GM23338 (cell line): ENCODE data around the gene CTSC. TPM values are rescaled to one million over a fixed set of nuclear protein-coding genes. Genes with fewer than 3 reads are reported as not detected.

Experiments
- ATAC-seq: fragments of 200-7000 bp; cut with Tn5 transposase; 3 replicates; pipeline ENCODE4 v1.9.1; 2020
- DNase-seq: peaks from one replicate; pipeline ENCODE4 v3.0.0-alpha.2; 2015; ENCODE audit warnings: low spot score
- H2AFZ ChIP-seq: fragments of 200-600 bp; sonication (generic); 2 replicates; pipeline ENCODE4 v1.8.0; 2016; ENCODE audit warnings: antibody characterized with exemption, mild to moderate bottlenecking, moderate library complexity
- H3F3A ChIP-seq: fragments of 200-600 bp; sonication (generic); replicated peaks from 2 replicates; pipeline ENCODE4 v1.8.0; 2017; ENCODE audit warnings: antibody characterized with exemption, mixed run types, low read depth
- H3K27ac ChIP-seq: fragments of 200-600 bp; sonication (generic); 2 replicates; pipeline ENCODE4 v1.6.1; 2016; ENCODE audit warnings: low read depth
- H3K27me3 ChIP-seq: fragments of 200-600 bp; sonication (generic); 2 replicates; pipeline ENCODE4 v1.8.0; 2016; ENCODE audit warnings: mild to moderate bottlenecking, mixed run types, moderate library complexity; ENCODE audit not compliant: insufficient read depth
- H3K36me3 ChIP-seq: fragments of 200-600 bp; sonication (generic); 2 replicates; pipeline ENCODE4 v1.8.0; 2016; ENCODE audit warnings: mild to moderate bottlenecking; ENCODE audit not compliant: insufficient read depth
- H3K4me1 ChIP-seq: fragments of 200-600 bp; sonication (generic); 2 replicates; pipeline ENCODE4 v1.8.0; 2016; ENCODE audit warnings: mild to moderate bottlenecking, moderate library complexity; ENCODE audit not compliant: insufficient read depth
- H3K4me2 ChIP-seq: fragments of 200-600 bp; sonication (generic); 2 replicates; pipeline ENCODE4 v1.7.1; 2017; ENCODE audit warnings: mixed run types
- H3K4me3 ChIP-seq: fragments of 200-600 bp; sonication (generic); 2 replicates; pipeline ENCODE4 v1.6.1; 2016; ENCODE audit warnings: mixed run types
- H3K79me2 ChIP-seq: fragments of 200-600 bp; sonication (generic); replicated peaks from 2 replicates; pipeline ENCODE4 v1.8.0; 2017; ENCODE audit warnings: mild to moderate bottlenecking; ENCODE audit not compliant: insufficient read depth
- H3K9me2 ChIP-seq: fragments of 200-600 bp; sonication (generic); 2 replicates; pipeline ENCODE4 v1.8.0; 2017; ENCODE audit not compliant: insufficient read depth
- H4K20me1 ChIP-seq: fragments of 200-600 bp; sonication (generic); replicated peaks from 2 replicates; pipeline ENCODE4 v1.8.0; 2017; ENCODE audit warnings: mild to moderate bottlenecking; ENCODE audit not compliant: insufficient read depth
- H3K27ac Mint-ChIP-seq: 2 replicates; pipeline ENCODE4 v1.8.0; 2020; ENCODE audit warnings: inconsistent platforms, mild to moderate bottlenecking, moderate library complexity, mixed read lengths
- H3K27me3 Mint-ChIP-seq: 3 replicates; pipeline ENCODE4 v1.8.0; 2022; ENCODE audit warnings: low read depth, mild to moderate bottlenecking, moderate library complexity, mixed read lengths, inconsistent platforms; ENCODE audit not compliant: insufficient read depth, poor library complexity
- H3K36me3 Mint-ChIP-seq: 3 replicates; pipeline ENCODE4 v1.8.0; 2021; ENCODE audit warnings: low read depth, mild to moderate bottlenecking, inconsistent platforms, moderate library complexity, mixed read lengths
- H3K4me1 Mint-ChIP-seq: 3 replicates; pipeline ENCODE4 v1.8.0; 2020; ENCODE audit warnings: mild to moderate bottlenecking, inconsistent platforms, mixed read lengths
- H3K4me3 Mint-ChIP-seq: 3 replicates; pipeline ENCODE4 v1.8.0; 2021; ENCODE audit warnings: moderate library complexity, mild to moderate bottlenecking, inconsistent platforms, mixed read lengths
- H3K9me3 Mint-ChIP-seq: 3 replicates; pipeline ENCODE4 v1.8.0; 2020; ENCODE audit warnings: moderate library complexity, mild to moderate bottlenecking, inconsistent platforms, mixed read lengths
- CREB1 ChIP-seq: fragments of 250-450 bp; sonication (Bioruptor Pico); IDR thresholded peaks from 2 replicates; pipeline ENCODE4 v1.5.0; 2020; ENCODE audit warnings: low read depth, mild to moderate bottlenecking, moderate library complexity
- EZH2 ChIP-seq: fragments of 200-600 bp; sonication (generic); IDR thresholded peaks from one replicate; pipeline ENCODE4 v1.8.0; 2017; ENCODE audit warnings: antibody characterized with exemption, mild to moderate bottlenecking, low read depth; ENCODE audit not compliant: unreplicated experiment
- EZH2phosphoT487 ChIP-seq: fragments of 200-600 bp; sonication (generic); IDR thresholded peaks from one replicate; pipeline ENCODE4 v1.8.1; 2018; ENCODE audit warnings: antibody characterized with exemption; ENCODE audit not compliant: unreplicated experiment
- NANOG ChIP-seq: IDR thresholded peaks from 2 replicates; pipeline ENCODE4 v1.6.1; 2016; ENCODE audit warnings: antibody characterized with exemption, borderline replicate concordance
- POLR2AphosphoS5 ChIP-seq: IDR thresholded peaks from 2 replicates; pipeline ENCODE4 v1.6.1; 2016; ENCODE audit warnings: antibody characterized with exemption, low read depth
- STAT1 ChIP-seq: IDR thresholded peaks from one replicate; pipeline ENCODE4 v1.6.1; 2016; ENCODE audit warnings: antibody characterized with exemption; ENCODE audit not compliant: unreplicated experiment
- ZNF114 ChIP-seq: fragments of 250-450 bp; sonication (Bioruptor Pico); IDR thresholded peaks from 2 replicates; pipeline ENCODE4 v1.5.0; 2020; ENCODE audit warnings: mild to moderate bottlenecking, moderate library complexity
- ZNF331 ChIP-seq: fragments of 250-450 bp; sonication (Bioruptor Pico); IDR thresholded peaks from 2 replicates; pipeline ENCODE4 v1.5.0; 2020; ENCODE audit warnings: low read depth, mild to moderate bottlenecking, moderate library complexity
- polyA plus RNA-seq: library from polyadenylated mRNA; unstranded; fragments of >200 nt; fragmentation: Nextera tagmentation; extraction: Ambion mirVana; gene quantifications from 2 replicates; pipeline ENCODE4 v1.2.1, GENCODE V29; 2016
- total RNA-seq: library from RNA; depleted of rRNA; stranded (reverse); fragments of >200 nt; shearing (Covaris generic); gene quantifications from 2 replicates; pipeline ENCODE4 v1.2.3, GENCODE V29; 2014
- TF ChIP-seq, protein P1 (sequence below): IDR thresholded peaks from one replicate; pipeline ENCODE4 v1.6.1; 2018; ENCODE audit warnings: antibody characterized with exemption; ENCODE audit not compliant: unreplicated experiment
- TF ChIP-seq, protein P2 (sequence below), 2 experiments: fragments of 200-600 bp in 1 of 2; sonication (generic) in 1 of 2; conservative IDR thresholded peaks; 2 replicates each; pipeline versions ENCODE4 v1.5.1 to v1.6.1; 2016 to 2017; ENCODE audit warnings: antibody characterized with exemption in 2 of 2, low read depth in 2 of 2, mild to moderate bottlenecking in 2 of 2, moderate library complexity in 1 of 2
- TF ChIP-seq, protein P3 (sequence below): fragments of 250-450 bp; sonication (Bioruptor Pico); IDR thresholded peaks from 2 replicates; pipeline ENCODE4 v1.5.0; 2020; ENCODE audit warnings: mild to moderate bottlenecking, moderate library complexity

The CTSC gene
- total and polyA plus RNA-seq, 2 experiments from 2014 or later, result 408 to 444 TPM

DNA sequence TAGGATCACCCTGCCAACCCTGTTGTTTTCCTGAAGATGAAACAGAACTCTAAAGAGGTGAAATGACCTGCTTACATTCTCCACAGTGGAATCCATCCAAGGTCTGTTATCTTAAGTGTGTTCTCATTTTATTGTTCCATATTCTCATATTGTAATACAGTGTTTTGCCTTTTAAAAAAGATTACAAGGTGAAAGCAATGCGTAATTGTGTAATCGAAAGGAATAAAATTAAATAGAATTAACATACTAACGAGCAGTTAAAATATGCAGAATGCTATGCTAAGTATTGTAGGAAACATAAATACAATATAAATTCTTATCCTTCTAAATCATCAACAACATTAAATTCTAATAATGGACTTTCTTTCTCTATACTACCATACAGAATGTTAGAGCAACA is 41.6 kb upstream of the CTSC start:
- TF ChIP-seq ZNF114 (CRISPR knock-in tag) (no peak), NANOG (no peak)
- TF ChIP-seq, protein P1, sequence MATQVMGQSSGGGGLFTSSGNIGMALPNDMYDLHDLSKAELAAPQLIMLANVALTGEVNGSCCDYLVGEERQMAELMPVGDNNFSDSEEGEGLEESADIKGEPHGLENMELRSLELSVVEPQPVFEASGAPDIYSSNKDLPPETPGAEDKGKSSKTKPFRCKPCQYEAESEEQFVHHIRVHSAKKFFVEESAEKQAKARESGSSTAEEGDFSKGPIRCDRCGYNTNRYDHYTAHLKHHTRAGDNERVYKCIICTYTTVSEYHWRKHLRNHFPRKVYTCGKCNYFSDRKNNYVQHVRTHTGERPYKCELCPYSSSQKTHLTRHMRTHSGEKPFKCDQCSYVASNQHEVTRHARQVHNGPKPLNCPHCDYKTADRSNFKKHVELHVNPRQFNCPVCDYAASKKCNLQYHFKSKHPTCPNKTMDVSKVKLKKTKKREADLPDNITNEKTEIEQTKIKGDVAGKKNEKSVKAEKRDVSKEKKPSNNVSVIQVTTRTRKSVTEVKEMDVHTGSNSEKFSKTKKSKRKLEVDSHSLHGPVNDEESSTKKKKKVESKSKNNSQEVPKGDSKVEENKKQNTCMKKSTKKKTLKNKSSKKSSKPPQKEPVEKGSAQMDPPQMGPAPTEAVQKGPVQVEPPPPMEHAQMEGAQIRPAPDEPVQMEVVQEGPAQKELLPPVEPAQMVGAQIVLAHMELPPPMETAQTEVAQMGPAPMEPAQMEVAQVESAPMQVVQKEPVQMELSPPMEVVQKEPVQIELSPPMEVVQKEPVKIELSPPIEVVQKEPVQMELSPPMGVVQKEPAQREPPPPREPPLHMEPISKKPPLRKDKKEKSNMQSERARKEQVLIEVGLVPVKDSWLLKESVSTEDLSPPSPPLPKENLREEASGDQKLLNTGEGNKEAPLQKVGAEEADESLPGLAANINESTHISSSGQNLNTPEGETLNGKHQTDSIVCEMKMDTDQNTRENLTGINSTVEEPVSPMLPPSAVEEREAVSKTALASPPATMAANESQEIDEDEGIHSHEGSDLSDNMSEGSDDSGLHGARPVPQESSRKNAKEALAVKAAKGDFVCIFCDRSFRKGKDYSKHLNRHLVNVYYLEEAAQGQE, result no peak
- TF ChIP-seq, protein P2, sequence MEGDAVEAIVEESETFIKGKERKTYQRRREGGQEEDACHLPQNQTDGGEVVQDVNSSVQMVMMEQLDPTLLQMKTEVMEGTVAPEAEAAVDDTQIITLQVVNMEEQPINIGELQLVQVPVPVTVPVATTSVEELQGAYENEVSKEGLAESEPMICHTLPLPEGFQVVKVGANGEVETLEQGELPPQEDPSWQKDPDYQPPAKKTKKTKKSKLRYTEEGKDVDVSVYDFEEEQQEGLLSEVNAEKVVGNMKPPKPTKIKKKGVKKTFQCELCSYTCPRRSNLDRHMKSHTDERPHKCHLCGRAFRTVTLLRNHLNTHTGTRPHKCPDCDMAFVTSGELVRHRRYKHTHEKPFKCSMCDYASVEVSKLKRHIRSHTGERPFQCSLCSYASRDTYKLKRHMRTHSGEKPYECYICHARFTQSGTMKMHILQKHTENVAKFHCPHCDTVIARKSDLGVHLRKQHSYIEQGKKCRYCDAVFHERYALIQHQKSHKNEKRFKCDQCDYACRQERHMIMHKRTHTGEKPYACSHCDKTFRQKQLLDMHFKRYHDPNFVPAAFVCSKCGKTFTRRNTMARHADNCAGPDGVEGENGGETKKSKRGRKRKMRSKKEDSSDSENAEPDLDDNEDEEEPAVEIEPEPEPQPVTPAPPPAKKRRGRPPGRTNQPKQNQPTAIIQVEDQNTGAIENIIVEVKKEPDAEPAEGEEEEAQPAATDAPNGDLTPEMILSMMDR (conservative IDR thresholded peaks at IDR 0.05; ENCODE audit: low read depth in 2 of 2), result no peak
- Histone ChIP-seq H3K4me3 (no peak overlapping the region), H2AFZ (no peak overlapping the region), H3K4me1 (peaks cover 37% of the 10 kb centered on the region), H3K9me2 (no peaks in the 10 kb centered on the region), H4K20me1 (no peaks in the 10 kb centered on the region), H3K36me3 (no peaks in the 10 kb centered on the region), H3K27me3 (no peaks in the 10 kb centered on the region), H3F3A (no peaks in the 10 kb centered on the region), H3K79me2 (no peaks in the 10 kb centered on the region), H3K27ac (no peak overlapping the region), H3K4me2 (no peak overlapping the region)
- ATAC-seq (no peak), DNase-seq (no peak)
- H3K27ac Mint-ChIP-seq, result no peak overlapping the region
- H3K36me3 Mint-ChIP-seq, result no peaks in the 10 kb centered on the region
- no peak overlapping the region for H3K4me3 Mint-ChIP-seq
- no peaks in the 10 kb centered on the region; the same call in 2 of the 3 replicates for H3K9me3 Mint-ChIP-seq
- peaks cover 6% of the 10 kb centered on the region for H3K27me3 Mint-ChIP-seq
- H3K4me1 Mint-ChIP-seq, result peaks cover 42% of the 10 kb centered on the region

DNA sequence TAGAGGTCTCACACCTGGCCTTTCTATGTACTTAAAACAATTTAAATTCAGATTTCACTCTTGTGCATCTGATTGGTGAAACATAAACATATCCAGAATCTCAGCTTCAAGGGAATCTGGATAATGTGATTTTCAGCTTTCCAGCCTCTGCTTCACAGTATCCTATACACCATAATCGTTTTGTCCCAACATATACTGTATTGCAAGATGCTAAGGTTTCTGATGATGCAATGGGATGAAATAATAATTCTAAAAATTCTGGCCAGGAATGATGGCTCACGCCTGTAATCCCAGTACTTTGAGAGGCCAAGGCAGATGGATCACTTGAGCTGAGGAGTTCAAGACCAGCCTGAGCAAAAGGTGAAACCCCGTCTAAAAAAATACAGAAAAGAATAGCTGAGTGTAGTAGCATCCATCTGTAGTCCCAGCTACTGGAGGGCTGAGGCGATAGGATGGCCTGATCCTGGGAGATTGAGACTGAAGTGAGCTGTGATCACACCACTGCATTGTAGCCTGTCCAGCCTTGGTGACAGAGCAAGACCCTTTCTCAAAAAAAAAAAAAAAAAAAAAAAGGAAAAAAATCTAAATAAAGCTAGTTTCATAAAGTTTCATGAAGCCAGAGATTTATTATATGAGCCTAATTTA is 41.0 kb upstream of the CTSC start:
- no peaks in the 10 kb centered on the region for H3K79me2 ChIP-seq
- no peaks in the 10 kb centered on the region for H3F3A ChIP-seq
- no peak for DNase-seq
- Mint-ChIP-seq H3K9me3 (no peaks in the 10 kb centered on the region), H3K4me3 (no peak overlapping the region), H3K27me3 (peaks cover 6% of the 10 kb centered on the region), H3K36me3 (no peaks in the 10 kb centered on the region), H3K27ac (peak overlapping the region; percentile 69), H3K4me1 (peaks cover 40% of the 10 kb centered on the region)
- no peaks in the 10 kb centered on the region for H4K20me1 ChIP-seq
- no peak overlapping the region for H3K4me2 ChIP-seq
- no peaks in the 10 kb centered on the region for H3K27me3 ChIP-seq
- no peaks in the 10 kb centered on the region for H3K9me2 ChIP-seq
- H3K27ac ChIP-seq, result no peak overlapping the region
- H3K4me3 ChIP-seq, result no peak overlapping the region
- H3K4me1 ChIP-seq, result peaks cover 37% of the 10 kb centered on the region
- no peak overlapping the region for H2AFZ ChIP-seq
- H3K36me3 ChIP-seq, result no peaks in the 10 kb centered on the region
- peak; percentile 60 for ATAC-seq
- TF ChIP-seq CREB1 (CRISPR knock-in tag) (no peak), EZH2phosphoT487 (no peak), STAT1 (no peak), ZNF331 (CRISPR knock-in tag) (no peak), POLR2AphosphoS5 (no peak), EZH2 (no peak)
- TF ChIP-seq, protein P3, sequence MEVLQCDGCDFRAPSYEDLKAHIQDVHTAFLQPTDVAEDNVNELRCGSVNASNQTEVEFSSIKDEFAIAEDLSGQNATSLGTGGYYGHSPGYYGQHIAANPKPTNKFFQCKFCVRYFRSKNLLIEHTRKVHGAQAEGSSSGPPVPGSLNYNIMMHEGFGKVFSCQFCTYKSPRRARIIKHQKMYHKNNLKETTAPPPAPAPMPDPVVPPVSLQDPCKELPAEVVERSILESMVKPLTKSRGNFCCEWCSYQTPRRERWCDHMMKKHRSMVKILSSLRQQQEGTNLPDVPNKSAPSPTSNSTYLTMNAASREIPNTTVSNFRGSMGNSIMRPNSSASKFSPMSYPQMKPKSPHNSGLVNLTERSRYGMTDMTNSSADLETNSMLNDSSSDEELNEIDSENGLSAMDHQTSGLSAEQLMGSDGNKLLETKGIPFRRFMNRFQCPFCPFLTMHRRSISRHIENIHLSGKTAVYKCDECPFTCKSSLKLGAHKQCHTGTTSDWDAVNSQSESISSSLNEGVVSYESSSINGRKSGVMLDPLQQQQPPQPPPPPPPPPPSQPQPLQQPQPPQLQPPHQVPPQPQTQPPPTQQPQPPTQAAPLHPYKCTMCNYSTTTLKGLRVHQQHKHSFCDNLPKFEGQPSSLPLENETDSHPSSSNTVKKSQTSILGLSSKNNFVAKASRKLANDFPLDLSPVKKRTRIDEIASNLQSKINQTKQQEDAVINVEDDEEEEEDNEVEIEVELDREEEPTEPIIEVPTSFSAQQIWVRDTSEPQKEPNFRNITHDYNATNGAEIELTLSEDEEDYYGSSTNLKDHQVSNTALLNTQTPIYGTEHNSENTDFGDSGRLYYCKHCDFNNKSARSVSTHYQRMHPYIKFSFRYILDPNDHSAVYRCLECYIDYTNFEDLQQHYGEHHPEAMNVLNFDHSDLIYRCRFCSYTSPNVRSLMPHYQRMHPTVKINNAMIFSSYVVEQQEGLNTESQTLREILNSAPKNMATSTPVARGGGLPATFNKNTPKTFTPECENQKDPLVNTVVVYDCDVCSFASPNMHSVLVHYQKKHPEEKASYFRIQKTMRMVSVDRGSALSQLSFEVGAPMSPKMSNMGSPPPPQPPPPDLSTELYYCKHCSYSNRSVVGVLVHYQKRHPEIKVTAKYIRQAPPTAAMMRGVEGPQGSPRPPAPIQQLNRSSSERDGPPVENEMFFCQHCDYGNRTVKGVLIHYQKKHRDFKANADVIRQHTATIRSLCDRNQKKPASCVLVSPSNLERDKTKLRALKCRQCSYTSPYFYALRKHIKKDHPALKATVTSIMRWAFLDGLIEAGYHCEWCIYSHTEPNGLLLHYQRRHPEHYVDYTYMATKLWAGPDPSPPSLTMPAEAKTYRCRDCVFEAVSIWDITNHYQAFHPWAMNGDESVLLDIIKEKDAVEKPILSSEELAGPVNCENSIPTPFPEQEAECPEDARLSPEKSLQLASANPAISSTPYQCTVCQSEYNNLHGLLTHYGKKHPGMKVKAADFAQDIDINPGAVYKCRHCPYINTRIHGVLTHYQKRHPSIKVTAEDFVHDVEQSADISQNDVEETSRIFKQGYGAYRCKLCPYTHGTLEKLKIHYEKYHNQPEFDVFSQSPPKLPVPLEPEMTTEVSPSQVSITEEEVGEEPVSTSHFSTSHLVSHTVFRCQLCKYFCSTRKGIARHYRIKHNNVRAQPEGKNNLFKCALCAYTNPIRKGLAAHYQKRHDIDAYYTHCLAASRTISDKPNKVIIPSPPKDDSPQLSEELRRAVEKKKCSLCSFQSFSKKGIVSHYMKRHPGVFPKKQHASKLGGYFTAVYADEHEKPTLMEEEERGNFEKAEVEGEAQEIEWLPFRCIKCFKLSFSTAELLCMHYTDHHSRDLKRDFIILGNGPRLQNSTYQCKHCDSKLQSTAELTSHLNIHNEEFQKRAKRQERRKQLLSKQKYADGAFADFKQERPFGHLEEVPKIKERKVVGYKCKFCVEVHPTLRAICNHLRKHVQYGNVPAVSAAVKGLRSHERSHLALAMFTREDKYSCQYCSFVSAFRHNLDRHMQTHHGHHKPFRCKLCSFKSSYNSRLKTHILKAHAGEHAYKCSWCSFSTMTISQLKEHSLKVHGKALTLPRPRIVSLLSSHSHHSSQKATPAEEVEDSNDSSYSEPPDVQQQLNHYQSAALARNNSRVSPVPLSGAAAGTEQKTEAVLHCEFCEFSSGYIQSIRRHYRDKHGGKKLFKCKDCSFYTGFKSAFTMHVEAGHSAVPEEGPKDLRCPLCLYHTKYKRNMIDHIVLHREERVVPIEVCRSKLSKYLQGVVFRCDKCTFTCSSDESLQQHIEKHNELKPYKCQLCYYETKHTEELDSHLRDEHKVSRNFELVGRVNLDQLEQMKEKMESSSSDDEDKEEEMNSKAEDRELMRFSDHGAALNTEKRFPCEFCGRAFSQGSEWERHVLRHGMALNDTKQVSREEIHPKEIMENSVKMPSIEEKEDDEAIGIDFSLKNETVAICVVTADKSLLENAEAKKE (CRISPR knock-in tag), result no peak
